ENCODE data around the gene C3orf80.

C3orf80 gene

DNA sequence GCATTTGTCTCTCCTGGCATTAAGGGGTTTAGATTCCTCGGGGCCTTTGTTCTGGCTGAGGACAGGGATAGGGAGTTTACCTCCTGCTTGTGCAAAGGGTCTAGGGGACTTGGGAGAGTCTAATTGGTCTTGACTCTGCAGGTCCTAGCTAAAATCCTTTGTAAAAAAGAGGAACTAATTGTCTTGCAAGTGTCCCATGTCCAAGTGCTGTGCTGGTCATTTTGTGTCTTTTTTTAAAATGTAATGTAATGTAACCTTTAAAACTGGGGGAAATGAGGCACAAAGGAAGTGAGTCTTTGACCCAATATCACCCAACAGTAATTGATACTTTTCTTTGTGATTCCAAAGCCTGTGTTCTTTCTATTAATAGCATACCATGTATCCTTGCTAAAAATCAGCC is 14.9 kb upstream of the C3orf80 start:
- Histone ChIP-seq H3K27ac (ENCODE audit: insufficient read depth in 1 of 2, low read depth in 1 of 2, low read length in 2 of 2, poor library complexity in 1 of 2, severe bottlenecking in 2 of 2) (no peak overlapping the region), H3K4me1 (ENCODE audit: control extremely low read depth in 1 of 4, control insufficient read depth in 4 of 4, insufficient read depth in 4 of 4, low read length in 3 of 4) (peaks cover 0 to 5% (median 4%) of the 10 kb centered on the region in 4 experiments), H3K4me3 (ENCODE audit: control insufficient read depth in 1 of 7, extremely low read depth in 1 of 7, insufficient read depth in 4 of 7, low read depth in 2 of 7, low read length in 6 of 7) (no peak overlapping the region), H3K27me3 (replicated peaks in 2 of 5; ENCODE audit: control insufficient read depth in 4 of 5, insufficient read depth in 5 of 5, low read length in 4 of 5) (no peaks in the 10 kb centered on the region), H3K36me3 (ENCODE audit: control insufficient read depth in 4 of 4, insufficient read depth in 4 of 4, low read length in 3 of 4) (no peaks in the 10 kb centered on the region), H3K9me3 (ENCODE audit: control extremely low read depth in 1 of 5, control insufficient read depth in 4 of 5, insufficient read depth in 2 of 5, low read depth in 1 of 5, low read length in 4 of 5) (no peaks in the 10 kb centered on the region)
- no peak for DNase-seq
- ChIA-PET POLR2A (no interaction called here), CTCF (interaction anchor here (1.2 to 4.8 kb wide), 8 partner anchors 9 to 47 kb away, joined by 3 to 38 read pairs (median 12); partner anchors contain the start of gene C3orf80)
- WGBS (ENCODE audit: insufficient coverage) = 83% methylated on average over 1 of the region's 1 CpG

DNA sequence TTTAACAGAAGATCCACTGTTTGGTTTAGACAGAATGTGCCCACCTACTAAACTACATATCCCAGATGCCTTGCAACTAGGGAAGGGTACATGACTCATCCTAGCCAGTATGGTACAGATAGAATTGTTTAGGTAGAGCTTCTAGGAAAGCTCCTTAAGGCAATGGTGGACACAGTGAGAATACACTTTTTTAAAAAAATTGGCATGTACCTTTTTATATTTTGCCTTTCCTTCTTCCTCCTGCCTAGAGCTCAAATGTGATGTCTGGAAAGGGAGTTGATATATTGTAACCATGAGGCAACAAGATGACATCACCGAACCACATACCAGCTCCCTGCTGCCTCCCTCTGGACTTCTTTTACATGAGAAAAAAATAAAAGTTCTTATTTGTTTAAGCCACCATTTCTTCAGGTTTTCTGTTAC is 14.4 kb upstream of the C3orf80 start:
- POLR2A ChIA-PET = no interaction called here
- Histone ChIP-seq H3K27ac (ENCODE audit: insufficient read depth in 1 of 2, low read depth in 1 of 2, low read length in 2 of 2, poor library complexity in 1 of 2, severe bottlenecking in 2 of 2) (no peak overlapping the region), H3K9me3 (ENCODE audit: control extremely low read depth in 1 of 5, control insufficient read depth in 4 of 5, insufficient read depth in 2 of 5, low read depth in 1 of 5, low read length in 4 of 5) (no peaks in the 10 kb centered on the region), H3K27me3 (replicated peaks in 2 of 5; ENCODE audit: control insufficient read depth in 4 of 5, insufficient read depth in 5 of 5, low read length in 4 of 5) (no peaks in the 10 kb centered on the region), H3K4me3 (ENCODE audit: control insufficient read depth in 1 of 7, extremely low read depth in 1 of 7, insufficient read depth in 4 of 7, low read depth in 2 of 7, low read length in 6 of 7) (no peak overlapping the region), H3K4me1 (ENCODE audit: control extremely low read depth in 1 of 4, control insufficient read depth in 4 of 4, insufficient read depth in 4 of 4, low read length in 3 of 4) (peaks cover 0 to 5% (median 4%) of the 10 kb centered on the region in 4 experiments), H3K36me3 (ENCODE audit: control insufficient read depth in 4 of 4, insufficient read depth in 4 of 4, low read length in 3 of 4) (no peaks in the 10 kb centered on the region)
- peak; percentile 54 to 73 (median 71) for DNase-seq
- no CpG with 5 or more reads among the region's 1 CpG for WGBS (ENCODE audit: insufficient coverage)
- CTCF ChIA-PET = interaction anchor here (0.7 to 4.8 kb wide), 13 partner anchors 9 to 178 kb away, joined by 3 to 38 read pairs (median 5); partner anchors contain the start of gene C3orf80

DNA sequence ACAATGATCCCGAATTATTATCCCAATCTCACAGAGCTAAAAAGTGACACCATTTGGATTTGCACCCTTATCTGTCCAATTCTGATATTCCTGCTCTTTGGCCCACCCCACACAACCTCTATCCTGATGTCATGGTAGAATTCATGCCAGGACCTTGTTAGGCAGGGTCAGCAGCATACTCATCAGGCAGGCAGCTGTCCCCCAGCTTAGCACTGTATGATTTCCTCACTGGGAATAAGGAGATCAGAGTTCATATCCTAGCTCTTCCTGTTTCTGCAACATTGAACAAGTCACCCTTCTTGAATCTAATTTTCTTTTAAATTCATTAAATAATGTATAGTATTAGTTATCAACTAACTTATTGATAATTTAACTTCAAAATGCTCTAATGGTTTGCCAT is 12.0 kb upstream of the C3orf80 start:
- POLR2A ChIA-PET = no interaction called here
- Histone ChIP-seq H3K36me3 (ENCODE audit: control insufficient read depth in 4 of 4, insufficient read depth in 4 of 4, low read length in 3 of 4) (no peaks in the 10 kb centered on the region), H3K27me3 (replicated peaks in 2 of 5; ENCODE audit: control insufficient read depth in 4 of 5, insufficient read depth in 5 of 5, low read length in 4 of 5) (no peaks in the 10 kb centered on the region), H3K4me3 (ENCODE audit: control insufficient read depth in 1 of 7, extremely low read depth in 1 of 7, insufficient read depth in 4 of 7, low read depth in 2 of 7, low read length in 6 of 7) (no peak overlapping the region), H3K9me3 (ENCODE audit: control extremely low read depth in 1 of 5, control insufficient read depth in 4 of 5, insufficient read depth in 2 of 5, low read depth in 1 of 5, low read length in 4 of 5) (no peaks in the 10 kb centered on the region), H3K4me1 (ENCODE audit: control extremely low read depth in 1 of 4, control insufficient read depth in 4 of 4, insufficient read depth in 4 of 4, low read length in 3 of 4) (peaks cover 0 to 17% (median 10%) of the 10 kb centered on the region in 4 experiments), H3K27ac (ENCODE audit: insufficient read depth in 1 of 2, low read depth in 1 of 2, low read length in 2 of 2, poor library complexity in 1 of 2, severe bottlenecking in 2 of 2) (no peak overlapping the region)
- no peak for DNase-seq
- WGBS (ENCODE audit: insufficient coverage) = 86% methylated on average over 1 of the region's 1 CpG
- CTCF ChIA-PET = interaction anchor here (3.6 to 4.8 kb wide), 2 partner anchors 10 to 12 kb away, joined by 14 to 38 read pairs; partner anchors contain the start of gene C3orf80

DNA sequence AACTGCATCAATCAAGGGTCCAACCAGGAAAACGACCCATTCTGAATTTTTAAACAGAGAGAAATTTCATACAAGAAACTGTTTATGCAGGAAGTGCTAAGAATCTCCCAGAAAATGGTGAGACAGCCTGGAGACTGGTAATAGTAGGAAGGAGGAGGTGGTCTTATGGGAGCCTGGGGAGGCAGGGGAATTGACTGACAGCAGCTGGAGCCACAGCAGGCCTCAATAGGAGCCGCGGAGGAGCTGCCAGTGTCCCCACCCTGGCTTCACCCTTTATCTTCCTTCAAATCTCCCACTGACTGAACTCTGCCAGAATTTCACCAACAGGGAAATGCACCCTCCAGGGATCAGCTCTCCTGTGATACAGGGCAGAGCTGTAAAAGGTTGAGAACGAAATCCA is 7.5 kb upstream of the C3orf80 start:
- no peaks in the 10 kb centered on the region for H3K9me3 ChIP-seq (ENCODE audit: control extremely low read depth in 1 of 5, control insufficient read depth in 4 of 5, insufficient read depth in 2 of 5, low read depth in 1 of 5, low read length in 4 of 5)
- no peaks in the 10 kb centered on the region for H3K27me3 ChIP-seq (replicated peaks in 2 of 5; ENCODE audit: control insufficient read depth in 4 of 5, insufficient read depth in 5 of 5, low read length in 4 of 5)
- CTCF ChIA-PET = interaction anchor here (1.0 to 3.3 kb wide), 5 partner anchors 7 to 55 kb away, joined by 3 to 10 read pairs (median 4); partner anchors contain the start of gene C3orf80
- H3K4me1 ChIP-seq (ENCODE audit: control extremely low read depth in 1 of 4, control insufficient read depth in 4 of 4, insufficient read depth in 4 of 4, low read length in 3 of 4) = peaks cover 0 to 50% (median 22%) of the 10 kb centered on the region in 4 experiments
- peak overlapping the region in 1 of 7 experiments; percentile 27 for H3K4me3 ChIP-seq (ENCODE audit: control insufficient read depth in 1 of 7, extremely low read depth in 1 of 7, insufficient read depth in 4 of 7, low read depth in 2 of 7, low read length in 6 of 7)
- POLR2A ChIA-PET = no interaction called here
- H3K27ac ChIP-seq (ENCODE audit: insufficient read depth in 1 of 2, low read depth in 1 of 2, low read length in 2 of 2, poor library complexity in 1 of 2, severe bottlenecking in 2 of 2) = peak overlapping the region in 1 of 2 experiments; percentile 40
- DNase-seq = no peak
- no peaks in the 10 kb centered on the region for H3K36me3 ChIP-seq (ENCODE audit: control insufficient read depth in 4 of 4, insufficient read depth in 4 of 4, low read length in 3 of 4)
- 67% methylated on average over 1 of the region's 4 CpGs for WGBS (ENCODE audit: insufficient coverage)

DNA sequence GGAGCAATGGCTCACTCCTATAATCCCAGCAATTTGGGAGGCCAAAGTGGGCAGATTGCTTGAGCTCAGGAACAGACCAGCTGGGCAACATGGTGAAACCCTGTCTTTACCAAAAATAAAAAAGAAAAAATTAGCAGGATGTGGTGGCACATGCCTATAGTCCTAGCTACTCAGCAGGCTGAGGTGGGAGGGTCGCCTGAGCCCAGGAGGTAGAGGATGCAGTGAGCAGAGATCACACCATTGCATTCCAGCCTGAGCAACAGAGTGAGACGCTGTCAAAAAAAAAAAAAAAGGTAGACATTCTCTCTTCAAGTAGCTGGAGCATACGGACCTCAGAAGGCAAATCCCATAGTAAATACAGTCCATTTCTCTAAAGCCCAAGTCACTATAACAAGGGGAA is 7.1 kb upstream of the C3orf80 start:
- no peaks in the 10 kb centered on the region for H3K36me3 ChIP-seq (ENCODE audit: control insufficient read depth in 4 of 4, insufficient read depth in 4 of 4, low read length in 3 of 4)
- H3K27me3 ChIP-seq (replicated peaks in 2 of 5; ENCODE audit: control insufficient read depth in 4 of 5, insufficient read depth in 5 of 5, low read length in 4 of 5) = no peaks in the 10 kb centered on the region
- 0% methylated on average over 1 of the region's 3 CpGs for WGBS (ENCODE audit: insufficient coverage)
- H3K4me1 ChIP-seq (ENCODE audit: control extremely low read depth in 1 of 4, control insufficient read depth in 4 of 4, insufficient read depth in 4 of 4, low read length in 3 of 4) = peaks cover 0 to 55% (median 22%) of the 10 kb centered on the region in 4 experiments
- CTCF ChIA-PET = interaction anchor here (0.8 to 3.3 kb wide), 7 partner anchors 41 to 268 kb away, joined by 3 to 10 read pairs (median 3); no protein-coding TSS in a partner anchor
- H3K4me3 ChIP-seq (ENCODE audit: control insufficient read depth in 1 of 7, extremely low read depth in 1 of 7, insufficient read depth in 4 of 7, low read depth in 2 of 7, low read length in 6 of 7) = peak overlapping the region in 1 of 7 experiments; percentile 27
- peak overlapping the region in 1 of 2 experiments; percentile 40 for H3K27ac ChIP-seq (ENCODE audit: insufficient read depth in 1 of 2, low read depth in 1 of 2, low read length in 2 of 2, poor library complexity in 1 of 2, severe bottlenecking in 2 of 2)
- peak in 1 of 3 donors; percentile 35 for DNase-seq
- POLR2A ChIA-PET = no interaction called here
- H3K9me3 ChIP-seq (ENCODE audit: control extremely low read depth in 1 of 5, control insufficient read depth in 4 of 5, insufficient read depth in 2 of 5, low read depth in 1 of 5, low read length in 4 of 5) = no peaks in the 10 kb centered on the region

DNA sequence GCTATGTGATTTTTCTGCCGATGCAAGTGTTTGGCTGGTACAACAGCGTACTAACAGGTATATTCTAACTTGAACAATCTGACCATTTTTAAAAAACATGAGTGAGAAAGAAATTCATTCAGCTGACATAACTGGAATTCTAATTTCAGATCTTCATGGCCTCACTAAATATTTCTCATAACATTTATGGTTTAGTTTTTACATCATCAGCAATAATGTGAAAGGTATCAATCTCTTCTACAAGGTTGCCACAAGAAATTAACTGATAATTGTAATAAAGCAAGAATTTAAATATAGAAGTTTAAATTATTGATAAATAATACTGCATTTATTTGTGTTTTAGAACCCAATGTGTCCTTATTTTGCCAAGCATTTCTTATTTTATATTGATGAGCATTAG is 5.2 kb upstream of the C3orf80 start:
- Histone ChIP-seq H3K27ac (ENCODE audit: insufficient read depth in 1 of 2, low read depth in 1 of 2, low read length in 2 of 2, poor library complexity in 1 of 2, severe bottlenecking in 2 of 2) (no peak overlapping the region), H3K9me3 (ENCODE audit: control extremely low read depth in 1 of 5, control insufficient read depth in 4 of 5, insufficient read depth in 2 of 5, low read depth in 1 of 5, low read length in 4 of 5) (no peaks in the 10 kb centered on the region), H3K27me3 (replicated peaks in 2 of 5; ENCODE audit: control insufficient read depth in 4 of 5, insufficient read depth in 5 of 5, low read length in 4 of 5) (no peaks in the 10 kb centered on the region), H3K4me3 (ENCODE audit: control insufficient read depth in 1 of 7, extremely low read depth in 1 of 7, insufficient read depth in 4 of 7, low read depth in 2 of 7, low read length in 6 of 7) (no peak overlapping the region), H3K36me3 (ENCODE audit: control insufficient read depth in 4 of 4, insufficient read depth in 4 of 4, low read length in 3 of 4) (no peaks in the 10 kb centered on the region), H3K4me1 (ENCODE audit: control extremely low read depth in 1 of 4, control insufficient read depth in 4 of 4, insufficient read depth in 4 of 4, low read length in 3 of 4) (peaks cover 0 to 69% (median 34%) of the 10 kb centered on the region in 4 experiments)
- 100% methylated on average over 1 of the region's 2 CpGs for WGBS (ENCODE audit: insufficient coverage)
- CTCF ChIA-PET = interaction anchor here (0.8 to 7.5 kb wide), 8 partner anchors 7 to 187 kb away, joined by 3 to 38 read pairs (median 6); no protein-coding TSS in a partner anchor
- DNase-seq = no peak
- POLR2A ChIA-PET = no interaction called here

DNA sequence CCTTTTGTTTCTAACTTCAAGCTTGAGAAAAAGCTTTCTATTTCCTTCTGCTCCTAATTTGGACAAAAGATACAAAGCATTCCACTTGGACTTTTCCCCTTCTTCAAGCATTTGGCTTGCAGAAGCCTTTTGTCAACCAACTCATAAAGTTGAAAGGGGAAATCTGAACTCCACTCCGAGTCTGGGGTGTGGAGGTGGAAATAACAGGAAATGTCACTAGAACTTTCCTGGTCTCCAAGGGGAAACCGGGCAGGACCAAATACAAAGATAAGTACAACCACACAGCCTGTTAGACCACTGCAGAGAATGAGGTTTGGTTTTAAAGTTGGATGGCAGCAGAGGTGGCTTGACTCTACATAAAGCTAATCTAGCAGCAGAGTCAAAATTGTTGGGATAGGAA is 4.2 kb upstream of the C3orf80 start:
- WGBS (ENCODE audit: insufficient coverage) = no CpG with 5 or more reads among the region's 2 CpGs
- Histone ChIP-seq H3K27me3 (replicated peaks in 2 of 5; ENCODE audit: control insufficient read depth in 4 of 5, insufficient read depth in 5 of 5, low read length in 4 of 5) (no peaks in the 10 kb centered on the region), H3K27ac (ENCODE audit: insufficient read depth in 1 of 2, low read depth in 1 of 2, low read length in 2 of 2, poor library complexity in 1 of 2, severe bottlenecking in 2 of 2) (peak overlapping the region in 1 of 2 experiments; percentile 69), H3K36me3 (ENCODE audit: control insufficient read depth in 4 of 4, insufficient read depth in 4 of 4, low read length in 3 of 4) (no peaks in the 10 kb centered on the region), H3K9me3 (ENCODE audit: control extremely low read depth in 1 of 5, control insufficient read depth in 4 of 5, insufficient read depth in 2 of 5, low read depth in 1 of 5, low read length in 4 of 5) (no peaks in the 10 kb centered on the region), H3K4me1 (ENCODE audit: control extremely low read depth in 1 of 4, control insufficient read depth in 4 of 4, insufficient read depth in 4 of 4, low read length in 3 of 4) (peaks cover 0 to 70% (median 39%) of the 10 kb centered on the region in 4 experiments), H3K4me3 (ENCODE audit: control insufficient read depth in 1 of 7, extremely low read depth in 1 of 7, insufficient read depth in 4 of 7, low read depth in 2 of 7, low read length in 6 of 7) (peak overlapping the region in 2 of 7 experiments; percentile 42 to 52)
- ChIA-PET CTCF (interaction anchor here (1.4 to 7.5 kb wide), 5 partner anchors 8 to 193 kb away, joined by 3 to 38 read pairs (median 6); no protein-coding TSS in a partner anchor), POLR2A (no interaction called here)
- no peak for DNase-seq
